BLaER1 treated with 17β-estradiol and CSF1 and Interleukin-3, amounts not matched to agents 10 nM and 100 nM (cell line): Measurements from ENCODE around the gene ADAMTS6.

Source experiments
- H3K27ac ChIP-seq, 11 experiments: shearing (Covaris generic); formaldehyde crosslinking; 2 replicates each; pipeline ENCODE4 v1.8.1; 2022
- H3K27me3 ChIP-seq, 11 experiments: shearing (Covaris generic); formaldehyde crosslinking; 2 replicates each; pipeline ENCODE4 v1.8.1; 2022
- H3K36me3 ChIP-seq, 11 experiments: shearing (Covaris generic); formaldehyde crosslinking; 2 replicates each; pipeline ENCODE4 v1.8.1; 2022
- H3K4me1 ChIP-seq, 10 experiments: shearing (Covaris generic); formaldehyde crosslinking; 2 replicates each; pipeline ENCODE4 v1.8.1; 2022
- H3K4me2 ChIP-seq, 11 experiments: shearing (Covaris generic); formaldehyde crosslinking; 2 replicates each; pipeline ENCODE4 v1.8.1; 2022
- H3K4me3 ChIP-seq, 10 experiments: shearing (Covaris generic); formaldehyde crosslinking; 2 replicates each; pipeline ENCODE4 v1.8.1; 2022
- H3K9ac ChIP-seq, 11 experiments: shearing (Covaris generic); formaldehyde crosslinking; 2 replicates each; pipeline ENCODE4 v1.8.1; 2022
- H3K9me3 ChIP-seq, 11 experiments: shearing (Covaris generic); formaldehyde crosslinking; replicated peaks in 1 of 11; 2 replicates each; pipeline ENCODE4 v1.8.1; 2022
- H4K20me1 ChIP-seq, 11 experiments: shearing (Covaris generic); formaldehyde crosslinking; 2 replicates each; pipeline ENCODE4 v1.8.1; 2022
- Cebpa-rat ChIP-seq, 11 experiments: shearing (Covaris generic); IDR thresholded peaks; 2 replicates each; pipeline ENCODE4 v1.8.1; 2022

The ADAMTS6 gene

GRCh38 chr5:65152131-65152530 is 329.6 kb downstream of the ADAMTS6 start:
- no peak overlapping the region for H3K4me2 ChIP-seq
- no peak overlapping the region for H3K9ac ChIP-seq
- no peaks in the 10 kb centered on the region for H3K36me3 ChIP-seq
- TF ChIP-seq Cebpa-rat (IDR thresholded peaks at IDR 0.05) = no peak
- no peak overlapping the region for H3K4me3 ChIP-seq
- H3K9me3 ChIP-seq = no peaks in the 10 kb centered on the region
- H4K20me1 ChIP-seq = no peaks in the 10 kb centered on the region
- H3K4me1 ChIP-seq = no peaks in the 10 kb centered on the region
- H3K27me3 ChIP-seq = no peaks in the 10 kb centered on the region
- H3K27ac ChIP-seq = no peak overlapping the region

GRCh38 chr5:65151614-65152013 is 330.1 kb downstream of the ADAMTS6 start:
- H4K20me1 ChIP-seq = no peaks in the 10 kb centered on the region
- H3K27ac ChIP-seq = no peak overlapping the region
- H3K4me3 ChIP-seq = no peak overlapping the region
- H3K27me3 ChIP-seq = no peaks in the 10 kb centered on the region
- no peaks in the 10 kb centered on the region for H3K4me1 ChIP-seq
- TF ChIP-seq Cebpa-rat (IDR thresholded peaks at IDR 0.05) = no peak
- H3K4me2 ChIP-seq = no peak overlapping the region
- H3K9ac ChIP-seq = no peak overlapping the region
- no peaks in the 10 kb centered on the region for H3K9me3 ChIP-seq
- no peaks in the 10 kb centered on the region for H3K36me3 ChIP-seq

- Histone ChIP-seq H3K9me3 (no peaks in the 10 kb centered on the region), H3K4me1 (no peaks in the 10 kb centered on the region), H3K27ac (no peak overlapping the region), H3K27me3 (no peaks in the 10 kb centered on the region), H3K4me2 (no peak overlapping the region), H3K36me3 (no peaks in the 10 kb centered on the region), H3K4me3 (no peak overlapping the region), H3K9ac (no peak overlapping the region), H4K20me1 (no peaks in the 10 kb centered on the region)
- no peak for TF ChIP-seq Cebpa-rat (IDR thresholded peaks at IDR 0.05)
These were observed 331.0 kb downstream of the ADAMTS6 start for GRCh38 chr5:65150599-65151304.

- H3K9me3 ChIP-seq = no peaks in the 10 kb centered on the region
- 0 out of 20 replicates have a peak, but pooled peaks cover 0 to 2% (median 0%) of the 10 kb centered on the region in 10 experiments for H3K4me1 ChIP-seq
- no peak overlapping the region for H3K27ac ChIP-seq
- no peak overlapping the region for H3K4me3 ChIP-seq
- H3K36me3 ChIP-seq = no peaks in the 10 kb centered on the region
- no peak overlapping the region for H3K4me2 ChIP-seq
- H3K27me3 ChIP-seq = no peaks in the 10 kb centered on the region
- no peaks in the 10 kb centered on the region for H4K20me1 ChIP-seq
- H3K9ac ChIP-seq = no peak overlapping the region
- no peak for TF ChIP-seq Cebpa-rat (IDR thresholded peaks at IDR 0.05)
These were observed 331.9 kb downstream of the ADAMTS6 start for GRCh38 chr5:65149827-65150226.

GRCh38 chr5:65144136-65144871 is 337.4 kb downstream of the ADAMTS6 start:
- Histone ChIP-seq H3K9ac (no peak overlapping the region), H3K36me3 (no peaks in the 10 kb centered on the region), H3K4me3 (no peak overlapping the region), H3K4me1 (0 out of 20 replicates have a peak, but pooled peaks cover 0 to 3% (median 0%) of the 10 kb centered on the region in 10 experiments), H3K27me3 (no peaks in the 10 kb centered on the region), H3K4me2 (no peak overlapping the region), H3K9me3 (no peaks in the 10 kb centered on the region), H4K20me1 (no peaks in the 10 kb centered on the region), H3K27ac (no peak overlapping the region)
- TF ChIP-seq Cebpa-rat (IDR thresholded peaks at IDR 0.05) = no peak

- Histone ChIP-seq H3K4me2 (no peak overlapping the region), H3K4me1 (0 out of 20 replicates have a peak, but pooled peaks cover 0 to 3% (median 0%) of the 10 kb centered on the region in 10 experiments), H3K9me3 (no peaks in the 10 kb centered on the region), H3K27ac (no peak overlapping the region), H3K36me3 (no peaks in the 10 kb centered on the region), H4K20me1 (no peaks in the 10 kb centered on the region), H3K27me3 (no peaks in the 10 kb centered on the region), H3K9ac (no peak overlapping the region), H3K4me3 (no peak overlapping the region)
- no peak for TF ChIP-seq Cebpa-rat (IDR thresholded peaks at IDR 0.05)
These were observed 339.2 kb downstream of the ADAMTS6 start for GRCh38 chr5:65142511-65143011.

GRCh38 chr5:65142016-65142415 is 339.7 kb downstream of the ADAMTS6 start:
- Histone ChIP-seq H3K4me3 (no peak overlapping the region), H3K4me1 (0 out of 20 replicates have a peak, but pooled peaks cover 0 to 3% (median 0%) of the 10 kb centered on the region in 10 experiments), H3K27me3 (no peaks in the 10 kb centered on the region), H3K9ac (no peak overlapping the region), H3K4me2 (no peak overlapping the region), H3K27ac (no peak overlapping the region), H3K9me3 (no peaks in the 10 kb centered on the region), H3K36me3 (no peaks in the 10 kb centered on the region), H4K20me1 (no peaks in the 10 kb centered on the region)
- TF ChIP-seq Cebpa-rat (IDR thresholded peaks at IDR 0.05) = no peak

- Histone ChIP-seq H3K27me3 (no peaks in the 10 kb centered on the region), H3K9me3 (no peaks in the 10 kb centered on the region), H3K4me1 (0 out of 20 replicates have a peak, but pooled peaks cover 0 to 3% (median 0%) of the 10 kb centered on the region in 10 experiments), H4K20me1 (no peaks in the 10 kb centered on the region), H3K9ac (no peak overlapping the region), H3K4me2 (no peak overlapping the region), H3K27ac (no peak overlapping the region), H3K36me3 (no peaks in the 10 kb centered on the region), H3K4me3 (no peak overlapping the region)
- no peak for TF ChIP-seq Cebpa-rat (IDR thresholded peaks at IDR 0.05)
These were observed 340.2 kb downstream of the ADAMTS6 start for GRCh38 chr5:65141493-65141892.

- Histone ChIP-seq H3K4me2 (no peak overlapping the region), H3K4me1 (no peaks in the 10 kb centered on the region), H3K36me3 (no peaks in the 10 kb centered on the region), H3K9ac (no peak overlapping the region), H4K20me1 (no peaks in the 10 kb centered on the region), H3K4me3 (no peak overlapping the region), H3K27me3 (no peaks in the 10 kb centered on the region), H3K9me3 (no peaks in the 10 kb centered on the region), H3K27ac (no peak overlapping the region)
- TF ChIP-seq Cebpa-rat (IDR thresholded peaks at IDR 0.05) = no peak
These were observed 344.1 kb downstream of the ADAMTS6 start for GRCh38 chr5:65137631-65138030.
